DOHH2 (cell line): ENCODE results near the gene ERN1.
A peak's percentile ranks its signal among the peaks of the same experiment; 100 is the strongest.

Experiments
- EZH2phosphoT487 ChIP-seq: fragments of 200-600 bp; sonication (generic); IDR thresholded peaks from 2 replicates; pipeline ENCODE4 v1.6.1; 2017; ENCODE audit warnings: borderline replicate concordance, mild to moderate bottlenecking, antibody characterized with exemption, low read length, moderate library complexity, mixed read lengths
- TF ChIP-seq, protein P1 (sequence below): fragments of 200-600 bp; sonication (generic); IDR thresholded peaks from one replicate; pipeline ENCODE4 v1.5.1; 2014; ENCODE audit warnings: antibody characterized with exemption, mild to moderate bottlenecking, low read depth, low read length; ENCODE audit not compliant: poor library complexity, severe bottlenecking

DNA sequence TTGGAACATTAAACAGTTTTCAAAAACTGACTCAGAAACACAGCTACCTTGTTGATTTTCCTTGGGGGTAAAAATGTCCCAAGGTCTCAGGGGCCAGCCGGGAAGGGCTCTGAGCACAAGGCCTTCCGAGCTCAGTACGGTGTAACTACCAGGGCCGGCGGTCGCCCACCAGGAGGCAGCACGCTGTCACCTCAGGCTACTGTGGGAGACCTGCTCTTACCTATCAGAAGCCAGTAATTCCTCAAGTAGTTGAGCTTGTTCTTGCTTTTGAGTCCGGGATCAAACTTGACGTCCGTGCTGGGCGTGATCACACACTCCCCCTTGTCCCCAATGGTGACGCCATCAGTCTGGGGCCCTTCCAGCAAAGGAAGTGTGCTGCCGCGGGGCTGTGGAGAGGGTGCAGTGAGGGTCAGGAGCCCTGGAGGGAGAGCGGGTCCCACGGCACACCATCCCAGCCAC lies 66.1 kb downstream of the ERN1 start:
- TF ChIP-seq, protein P1, sequence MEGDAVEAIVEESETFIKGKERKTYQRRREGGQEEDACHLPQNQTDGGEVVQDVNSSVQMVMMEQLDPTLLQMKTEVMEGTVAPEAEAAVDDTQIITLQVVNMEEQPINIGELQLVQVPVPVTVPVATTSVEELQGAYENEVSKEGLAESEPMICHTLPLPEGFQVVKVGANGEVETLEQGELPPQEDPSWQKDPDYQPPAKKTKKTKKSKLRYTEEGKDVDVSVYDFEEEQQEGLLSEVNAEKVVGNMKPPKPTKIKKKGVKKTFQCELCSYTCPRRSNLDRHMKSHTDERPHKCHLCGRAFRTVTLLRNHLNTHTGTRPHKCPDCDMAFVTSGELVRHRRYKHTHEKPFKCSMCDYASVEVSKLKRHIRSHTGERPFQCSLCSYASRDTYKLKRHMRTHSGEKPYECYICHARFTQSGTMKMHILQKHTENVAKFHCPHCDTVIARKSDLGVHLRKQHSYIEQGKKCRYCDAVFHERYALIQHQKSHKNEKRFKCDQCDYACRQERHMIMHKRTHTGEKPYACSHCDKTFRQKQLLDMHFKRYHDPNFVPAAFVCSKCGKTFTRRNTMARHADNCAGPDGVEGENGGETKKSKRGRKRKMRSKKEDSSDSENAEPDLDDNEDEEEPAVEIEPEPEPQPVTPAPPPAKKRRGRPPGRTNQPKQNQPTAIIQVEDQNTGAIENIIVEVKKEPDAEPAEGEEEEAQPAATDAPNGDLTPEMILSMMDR = peak; percentile 34
- no peak for TF ChIP-seq EZH2phosphoT487
